HUES48 (cell line): ENCODE measurements around the gene ZC3H7B.
"Not testable (repeated sequence)": the region's sequence is repeated elsewhere in the genome, so short reads cannot be mapped to it uniquely, and the experiment has no call there.

Experiments used
- H3K27ac ChIP-seq: one replicate; pipeline ENCODE4 v1.7.0; 2013; ENCODE audit warnings: low read depth, low read length, inconsistent platforms
- H3K27me3 ChIP-seq: 2 replicates; pipeline ENCODE4 v1.6.1; 2013; ENCODE audit warnings: mild to moderate bottlenecking, low read length; ENCODE audit not compliant: control insufficient read depth, insufficient read depth
- H3K36me3 ChIP-seq: 2 replicates; pipeline ENCODE4 v1.6.1; 2013; ENCODE audit warnings: low read length; ENCODE audit not compliant: control insufficient read depth, insufficient read depth
- H3K4me1 ChIP-seq: 2 replicates; pipeline ENCODE4 v1.6.1; 2013; ENCODE audit warnings: mild to moderate bottlenecking, low read length; ENCODE audit not compliant: control insufficient read depth, insufficient read depth
- H3K4me3 ChIP-seq: 2 replicates; pipeline ENCODE4 v1.5.1; 2013; ENCODE audit warnings: mild to moderate bottlenecking, low read depth, low read length
- H3K9ac ChIP-seq: 2 replicates; pipeline ENCODE4 v1.6.1; 2013; ENCODE audit warnings: mild to moderate bottlenecking, low read depth, low read length, moderate library complexity
- H3K9me3 ChIP-seq: 2 replicates; pipeline ENCODE4 v1.6.1; 2013; ENCODE audit warnings: low read length; ENCODE audit not compliant: control insufficient read depth, insufficient read depth

Gene ZC3H7B

DNA sequence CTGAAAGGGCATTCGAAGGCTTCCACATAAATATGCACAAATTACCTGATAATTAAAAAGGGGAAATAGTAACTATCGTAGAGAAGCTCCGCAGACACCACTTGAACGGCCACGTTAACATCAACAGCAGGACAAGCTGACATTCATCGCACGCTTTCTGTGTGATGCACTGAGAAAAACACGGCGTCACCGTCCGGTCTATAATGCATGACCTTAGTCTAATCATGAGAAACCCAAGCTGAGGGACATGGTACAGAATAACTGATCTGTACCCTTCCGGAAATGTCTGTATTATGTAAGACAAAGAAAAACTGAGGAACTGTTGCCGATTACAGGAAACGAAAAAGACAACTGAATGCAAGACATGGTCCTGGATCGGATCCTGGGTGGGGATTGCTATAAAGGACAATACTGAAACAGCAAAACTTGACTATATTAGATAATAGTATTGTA is 14.7 kb upstream of the ZC3H7B start:
- Histone ChIP-seq H3K9ac (no peak overlapping the region; the same call in 1 of the 2 replicates), H3K4me3 (peak overlapping the region; percentile 61), H3K4me1 (peaks cover 34% of the 10 kb centered on the region), H3K27ac (peak overlapping the region; percentile 71), H3K36me3 (peaks cover 29% of the 10 kb centered on the region), H3K27me3 (no peaks in the 10 kb centered on the region), H3K9me3 (no peaks in the 10 kb centered on the region)

DNA sequence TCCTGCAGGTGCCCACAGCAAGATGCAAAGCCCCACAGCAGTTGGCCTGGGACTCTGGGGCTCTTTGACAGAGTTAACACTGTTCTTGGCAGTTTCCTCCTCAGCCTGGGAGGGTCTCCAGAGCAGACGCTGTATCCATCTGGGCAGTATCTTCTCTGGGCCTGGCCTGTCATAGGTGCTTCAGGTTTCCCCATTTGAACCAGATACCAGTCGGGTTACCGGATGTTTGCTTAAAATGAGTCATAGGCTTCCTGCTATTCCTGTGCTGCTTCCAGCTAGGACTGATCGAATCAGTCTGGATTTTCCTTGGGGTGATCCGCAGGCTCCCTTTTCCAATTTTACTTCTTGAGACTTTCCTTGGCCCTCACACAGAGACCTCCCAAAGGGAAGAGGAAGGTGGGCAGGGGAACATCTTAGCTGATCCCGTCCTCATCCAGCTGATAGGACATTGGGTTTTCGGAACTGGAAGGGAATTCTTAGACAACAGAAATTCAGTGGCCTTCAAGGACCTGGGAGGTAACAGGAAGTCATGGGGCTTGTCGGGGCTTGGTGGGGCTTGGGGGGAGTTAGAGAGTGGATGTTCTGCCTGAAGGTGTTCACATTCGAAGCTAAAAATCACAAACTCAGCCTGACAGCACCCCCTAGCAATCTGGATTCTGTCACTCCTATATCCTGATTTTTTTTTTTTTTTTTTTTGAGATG is 12.9 kb upstream of the ZC3H7B start:
- H3K4me3 ChIP-seq = no peak overlapping the region

DNA sequence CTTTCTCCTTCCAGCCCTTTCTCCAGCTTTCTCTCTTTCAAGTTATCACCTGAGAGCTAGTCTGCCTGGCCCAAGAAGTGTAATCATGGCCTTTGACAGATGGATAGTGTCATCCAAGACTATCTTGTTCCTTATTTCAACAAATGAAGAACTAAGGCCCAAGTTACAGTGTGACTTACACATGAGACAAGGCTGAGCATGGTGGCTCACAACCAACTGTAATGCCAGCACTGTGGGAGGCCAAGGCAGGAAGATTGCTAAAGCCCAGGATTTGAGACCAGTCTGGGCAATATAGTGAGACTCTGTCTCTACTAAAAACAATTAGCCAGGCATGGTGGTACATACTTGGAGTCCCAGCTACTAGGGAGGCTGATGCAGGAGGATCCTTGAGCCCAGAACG is 11.7 kb upstream of the ZC3H7B start:
- Histone ChIP-seq H3K27me3 (no peaks in the 10 kb centered on the region), H3K4me1 (peaks cover 30% of the 10 kb centered on the region), H3K4me3 (no peak overlapping the region), H3K36me3 (peaks cover 2% of the 10 kb centered on the region), H3K9ac (peak overlapping the region; percentile 45; the same call in 1 of the 2 replicates), H3K27ac (peak overlapping the region; percentile 16), H3K9me3 (0 out of 2 replicates have a peak, but pooled peaks cover 3% of the 10 kb centered on the region)

More for the DNA sequence above, 12.9 kb upstream of the ZC3H7B start:
- Histone ChIP-seq H3K4me1 (peaks cover 34% of the 10 kb centered on the region), H3K36me3 (peaks cover 12% of the 10 kb centered on the region), H3K9ac (peak overlapping the region; percentile 31; the same call in 1 of the 2 replicates), H3K27ac (peak overlapping the region; percentile 98), H3K9me3 (no peaks in the 10 kb centered on the region), H3K27me3 (no peaks in the 10 kb centered on the region)

DNA sequence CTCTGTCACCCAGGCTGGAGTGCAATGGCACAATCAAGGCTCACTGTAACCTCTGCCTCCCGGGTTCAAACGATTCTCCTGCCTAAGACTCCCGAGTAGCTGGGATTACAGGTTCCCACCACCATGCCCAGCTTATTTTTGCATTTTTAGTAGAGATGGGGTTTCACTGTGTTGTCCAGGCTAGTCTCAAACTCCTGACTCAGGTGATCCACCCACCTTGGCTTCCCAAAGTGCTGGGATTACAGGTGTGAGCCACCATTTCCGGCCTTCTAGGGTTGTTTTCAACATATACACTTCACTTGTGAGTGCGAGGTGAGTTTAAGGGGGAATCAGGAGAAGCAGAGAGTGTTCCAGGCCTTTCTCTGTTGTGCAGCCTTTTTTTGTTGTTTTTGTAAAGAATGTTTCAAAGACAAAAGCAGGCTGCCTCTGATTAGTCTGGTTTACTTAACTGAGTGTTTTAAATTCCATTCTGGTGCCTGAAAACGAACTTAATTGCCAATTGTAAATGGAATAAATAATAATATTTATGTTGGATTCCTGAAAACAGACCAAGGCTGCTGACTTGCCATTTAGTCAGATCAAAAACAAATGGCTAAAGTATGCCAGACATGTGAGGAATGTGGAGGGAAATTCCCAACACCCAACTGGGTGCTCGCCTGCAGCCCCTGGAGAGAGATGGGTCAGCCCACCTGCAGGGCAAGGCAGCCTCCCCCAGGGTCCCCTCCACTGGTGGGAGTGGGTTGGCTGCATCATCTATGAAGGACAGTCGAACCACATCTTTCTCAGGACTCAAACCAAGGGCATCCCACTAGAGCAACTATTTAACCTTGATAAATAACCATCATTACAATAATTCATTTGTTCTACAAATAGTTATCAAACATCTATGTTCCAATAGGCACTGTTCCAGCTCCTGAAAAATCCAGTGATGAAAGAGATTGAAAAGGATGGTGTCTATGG is 10.8 kb upstream of the ZC3H7B start:
- H3K4me3 ChIP-seq = no peak overlapping the region
- H3K36me3 ChIP-seq = no peaks in the 10 kb centered on the region
- peak overlapping the region; percentile 72 for H3K9ac ChIP-seq
- peak overlapping the region; percentile 94 for H3K27ac ChIP-seq
- H3K9me3 ChIP-seq = 0 out of 2 replicates have a peak, but pooled peaks cover 3% of the 10 kb centered on the region
- peaks cover 25% of the 10 kb centered on the region for H3K4me1 ChIP-seq
- H3K27me3 ChIP-seq = no peaks in the 10 kb centered on the region

DNA sequence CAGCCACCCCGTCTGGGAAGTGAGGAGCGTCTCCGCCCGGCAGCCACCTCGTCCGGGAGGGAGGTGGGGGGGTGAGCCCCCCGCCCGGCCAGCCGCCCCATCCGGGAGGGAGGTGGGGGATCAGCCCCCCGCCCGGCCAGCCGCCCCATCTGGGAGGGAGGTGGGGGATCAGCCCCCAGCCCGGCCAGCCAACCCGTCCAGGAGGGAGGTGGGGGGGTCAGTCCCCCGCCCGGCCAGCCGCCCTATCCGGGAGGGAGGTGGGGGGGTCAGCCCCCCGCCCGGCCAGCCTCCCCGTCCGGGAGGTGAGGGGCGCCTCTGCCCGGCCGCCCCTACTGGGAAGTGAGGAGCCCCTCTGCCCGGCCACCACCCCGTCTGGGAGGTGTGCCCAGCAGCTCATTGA is 6.5 kb upstream of the ZC3H7B start:
- not testable (repeated sequence) for H3K27me3 ChIP-seq, H3K27ac ChIP-seq, H3K36me3 ChIP-seq, H3K4me3 ChIP-seq, H3K9me3 ChIP-seq, H3K9ac ChIP-seq, H3K4me1 ChIP-seq

DNA sequence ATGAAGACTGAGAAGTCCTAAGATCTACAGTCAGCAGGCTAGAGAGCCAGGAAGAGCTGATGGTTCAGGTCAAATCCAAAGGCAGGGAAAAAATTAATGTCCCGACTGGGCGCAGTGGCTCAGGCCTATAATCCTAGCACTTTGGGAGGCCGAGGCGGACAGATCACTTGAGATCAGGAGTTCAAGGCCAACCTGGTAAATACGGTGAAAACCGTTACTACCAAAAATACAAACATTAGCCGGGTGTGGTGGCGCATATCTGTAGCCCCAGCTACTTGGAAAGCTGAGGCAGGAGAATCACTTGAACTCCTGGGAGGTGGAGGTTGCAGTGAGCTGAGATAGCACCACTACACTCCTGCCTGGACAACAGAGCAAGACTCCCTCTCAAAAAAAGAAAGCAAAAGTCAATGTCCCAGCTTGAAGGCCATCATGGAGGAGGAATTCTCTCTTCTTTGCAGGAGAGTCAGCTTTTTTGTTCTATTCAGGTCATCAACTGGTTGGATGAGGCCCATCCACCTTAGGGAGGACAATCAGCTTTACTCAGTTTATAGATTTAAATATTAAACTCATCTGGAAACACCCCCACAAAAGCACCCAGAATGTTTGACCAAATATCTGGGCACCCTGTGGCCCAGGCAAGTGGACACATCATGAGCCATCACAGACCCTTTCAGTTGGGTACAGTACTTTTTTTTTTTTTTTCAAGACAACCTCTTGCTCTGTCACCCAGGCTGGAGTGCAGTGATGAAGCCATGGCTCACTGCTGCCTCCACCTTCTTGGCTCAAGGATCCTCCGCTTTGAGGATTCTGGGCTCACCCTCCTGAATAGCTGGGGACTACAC is 4.3 kb upstream of the ZC3H7B start:
- Histone ChIP-seq H3K4me3 (no peak overlapping the region), H3K9me3 (0 out of 2 replicates have a peak, but pooled peaks cover 3% of the 10 kb centered on the region), H3K27me3 (no peaks in the 10 kb centered on the region), H3K9ac (no peak overlapping the region), H3K27ac (no peak overlapping the region), H3K36me3 (no peaks in the 10 kb centered on the region), H3K4me1 (peaks cover 5% of the 10 kb centered on the region)

DNA sequence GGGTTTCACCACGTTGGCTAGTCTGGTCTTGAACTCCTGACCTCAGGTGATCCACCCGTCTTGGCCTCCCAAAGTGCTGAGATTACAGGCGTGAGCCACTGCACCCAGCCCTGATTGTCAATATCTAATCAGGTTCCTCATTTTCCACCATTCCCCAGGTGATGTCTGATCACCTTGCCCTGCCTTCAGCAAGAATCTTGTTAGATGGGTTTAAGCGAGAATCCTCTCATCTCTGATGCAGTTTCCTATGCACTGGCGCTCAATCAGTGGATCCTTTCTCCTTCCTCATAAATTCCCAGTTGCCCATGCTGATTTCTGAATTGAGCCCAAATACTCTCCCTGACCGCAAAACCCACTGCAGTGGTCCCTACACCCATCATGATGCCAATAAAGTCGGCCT is 664 bp upstream of the ZC3H7B start:
- Histone ChIP-seq H3K27me3 (no peaks in the 10 kb centered on the region), H3K27ac (no peak overlapping the region), H3K36me3 (peaks cover 4% of the 10 kb centered on the region), H3K9me3 (no peaks in the 10 kb centered on the region), H3K4me1 (peaks cover 13% of the 10 kb centered on the region), H3K4me3 (peak overlapping the region; percentile 88), H3K9ac (no peak overlapping the region)

DNA sequence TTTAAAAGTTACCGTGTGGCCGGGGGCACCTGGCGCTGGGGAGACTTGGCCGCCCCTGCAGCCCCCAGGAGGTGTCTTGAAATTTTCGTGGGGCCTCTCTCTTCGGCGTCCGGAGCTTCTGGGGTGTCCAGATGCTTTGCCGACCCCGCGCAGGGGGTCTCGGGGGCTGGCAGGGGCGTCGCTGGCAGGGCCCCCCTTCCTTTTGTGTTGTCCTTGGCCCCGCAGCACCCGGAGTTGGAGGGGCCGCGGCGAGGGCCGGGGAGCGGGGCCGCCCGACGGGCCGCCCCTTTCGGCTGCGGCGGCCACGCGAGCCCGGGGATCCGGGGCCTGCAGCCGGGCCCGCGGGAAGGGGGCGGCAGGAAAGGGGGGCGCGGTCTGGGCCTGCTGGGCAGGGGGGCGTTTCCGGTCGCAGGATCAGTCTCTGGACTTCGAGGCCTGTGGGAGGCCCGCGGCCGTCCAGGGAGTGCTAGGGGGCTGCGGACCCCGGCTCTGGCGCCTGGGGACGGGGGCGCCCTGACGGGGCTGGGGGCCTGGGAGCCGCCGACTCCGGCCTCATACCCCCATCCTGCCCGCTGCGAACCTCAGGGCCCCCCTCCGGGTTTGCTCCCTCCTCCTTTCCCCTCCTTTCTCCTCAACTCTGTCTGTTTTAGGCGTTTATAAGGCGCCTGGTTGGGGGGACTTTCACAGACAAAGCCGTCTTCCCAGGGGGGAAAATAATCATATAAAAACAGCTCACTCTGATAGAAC is 869 bp downstream of the ZC3H7B start:
- Histone ChIP-seq H3K27ac (peak overlapping the region; percentile 75), H3K9ac (peak overlapping the region; percentile 82)

DNA sequence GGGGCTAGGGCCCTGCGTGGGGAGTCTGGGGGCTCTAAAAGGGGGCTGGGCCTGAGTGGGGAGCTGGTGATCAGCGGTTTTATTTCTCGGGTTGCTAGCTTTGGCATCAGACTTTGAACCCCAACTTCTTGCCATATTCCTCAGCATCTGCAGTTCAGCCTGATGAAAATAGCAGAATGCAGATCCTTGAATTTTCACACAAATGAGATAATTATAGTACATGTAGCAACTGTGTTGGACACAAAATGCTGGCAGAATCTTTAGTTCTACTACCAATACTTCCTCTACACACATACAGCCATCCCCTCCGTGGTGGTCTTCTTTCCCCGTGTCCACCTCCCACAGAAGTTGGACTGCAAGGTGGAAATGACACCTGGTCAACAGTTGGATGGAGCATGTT is 1.5 kb downstream of the ZC3H7B start:
- Histone ChIP-seq H3K36me3 (peaks cover 10% of the 10 kb centered on the region), H3K9me3 (no peaks in the 10 kb centered on the region), H3K4me1 (peaks cover 13% of the 10 kb centered on the region), H3K4me3 (peak overlapping the region; percentile 88), H3K27ac (peak overlapping the region; percentile 75), H3K9ac (peak overlapping the region; percentile 44; the same call in 1 of the 2 replicates), H3K27me3 (no peaks in the 10 kb centered on the region)

More for the DNA sequence above, 869 bp downstream of the ZC3H7B start:
- Histone ChIP-seq H3K4me1 (peaks cover 13% of the 10 kb centered on the region), H3K9me3 (no peaks in the 10 kb centered on the region), H3K36me3 (peaks cover 4% of the 10 kb centered on the region), H3K4me3 (peak overlapping the region; percentile 88), H3K27me3 (no peaks in the 10 kb centered on the region)

DNA sequence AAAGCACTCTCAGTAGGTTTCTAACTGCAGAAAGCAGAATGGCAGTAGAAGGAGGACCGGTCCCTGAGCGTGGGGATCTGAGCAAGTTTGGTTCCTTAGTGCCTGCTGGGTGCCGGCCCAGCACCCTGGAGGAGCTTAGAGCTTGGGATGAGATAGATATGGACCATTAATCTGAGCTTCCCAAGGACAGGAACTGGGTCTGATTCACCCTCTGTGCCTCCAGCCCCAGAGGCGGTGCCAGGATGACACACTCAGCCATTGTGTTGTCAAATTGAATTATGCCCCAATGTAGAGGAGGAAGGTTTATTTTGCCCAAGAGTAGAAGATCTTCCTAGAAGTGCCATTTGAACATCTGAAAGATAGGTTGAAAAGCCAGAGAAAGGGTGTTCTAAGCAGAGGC is 4.3 kb downstream of the ZC3H7B start:
- H3K27ac ChIP-seq = no peak overlapping the region

More for the DNA sequence above, 4.3 kb downstream of the ZC3H7B start:
- H3K27me3 ChIP-seq = no peaks in the 10 kb centered on the region
- peaks cover 16% of the 10 kb centered on the region for H3K36me3 ChIP-seq
- H3K4me1 ChIP-seq = peaks cover 12% of the 10 kb centered on the region
- H3K4me3 ChIP-seq = no peak overlapping the region
- H3K9me3 ChIP-seq = no peaks in the 10 kb centered on the region
- H3K9ac ChIP-seq = no peak overlapping the region
